HL-60/S4 treated with retinoic acid at 250 ng/mL for 4 days and 3 days (cell line): ENCODE results near the gene REXO1.

ENCODE experiments used
- in situ Hi-C: fragments of 300-500 bp; cut with MboI; formaldehyde crosslinking; loops from 2 replicates; pipeline ENCODE4 v1.7.0; 2022; ENCODE audit warnings: low sequenced_read_pairs

The REXO1 gene

GRCh38 chr19:1849132-1849474 is 820 bp upstream of the REXO1 start:
- in situ Hi-C loops = no loop called here

DNA sequence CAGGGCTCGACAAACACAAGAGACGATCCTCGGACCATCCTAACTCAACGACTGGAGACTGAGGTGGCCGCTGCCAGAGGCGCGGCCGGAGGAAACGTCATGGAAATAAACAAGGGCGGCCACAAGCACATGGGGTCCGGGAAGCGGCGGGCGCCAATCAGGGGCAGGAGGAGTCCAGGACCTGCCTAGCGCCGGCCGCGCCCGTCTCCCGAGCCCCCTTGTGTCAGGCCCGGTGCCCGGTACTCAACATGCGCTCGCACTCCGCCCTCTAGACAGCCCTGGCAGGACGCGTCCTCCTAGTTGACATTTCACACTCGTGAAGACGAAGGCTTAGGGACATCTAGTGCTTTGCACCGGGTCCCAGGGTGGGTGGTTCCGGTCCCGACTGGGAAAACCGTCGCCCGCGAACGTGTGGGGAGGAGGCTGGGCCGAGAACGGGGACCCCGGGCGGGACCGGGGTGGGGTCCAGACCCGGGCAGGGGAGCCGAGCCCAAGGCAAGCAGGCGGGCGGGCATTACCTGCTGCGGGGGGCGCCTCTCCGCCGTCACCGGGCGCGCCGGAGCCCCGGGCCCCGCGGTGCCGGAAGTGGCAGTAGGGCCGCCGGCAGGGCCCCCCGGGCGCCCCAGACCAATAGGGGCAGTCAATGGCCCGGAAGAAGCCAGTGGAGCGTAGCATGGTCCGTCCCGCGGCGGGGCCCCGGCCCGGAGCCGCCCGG is 442 bp downstream of the REXO1 start:
- in situ Hi-C loops = no loop called here

- in situ Hi-C loops = no loop called here
Measured at GRCh38 chr19:1847348-1847683, 967 bp downstream of the REXO1 start.

- in situ Hi-C loops = no loop called here
Measured at GRCh38 chr19:1846517-1847204, 1.6 kb downstream of the REXO1 start.

DNA sequence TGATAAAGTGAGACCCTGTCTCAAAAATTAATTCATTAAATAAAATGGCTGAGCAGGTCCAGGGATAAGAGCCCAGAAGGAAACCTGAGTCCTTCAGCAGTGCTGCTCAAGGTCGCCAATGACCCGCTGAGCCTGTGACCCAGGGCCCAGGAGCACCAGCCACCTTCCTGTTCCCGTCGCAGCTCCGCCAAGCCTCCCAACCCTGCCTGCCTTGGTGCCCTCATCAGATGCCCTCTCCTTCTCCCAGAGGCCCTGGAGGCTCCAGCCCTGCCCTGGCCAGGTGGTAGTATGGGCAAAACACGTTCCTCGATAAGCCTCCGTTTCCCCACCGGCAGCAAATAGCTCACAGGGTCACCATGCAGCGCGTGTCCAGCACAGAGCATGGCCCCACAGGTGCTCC is 2.6 kb downstream of the REXO1 start:
- in situ Hi-C loops = no loop called here

DNA sequence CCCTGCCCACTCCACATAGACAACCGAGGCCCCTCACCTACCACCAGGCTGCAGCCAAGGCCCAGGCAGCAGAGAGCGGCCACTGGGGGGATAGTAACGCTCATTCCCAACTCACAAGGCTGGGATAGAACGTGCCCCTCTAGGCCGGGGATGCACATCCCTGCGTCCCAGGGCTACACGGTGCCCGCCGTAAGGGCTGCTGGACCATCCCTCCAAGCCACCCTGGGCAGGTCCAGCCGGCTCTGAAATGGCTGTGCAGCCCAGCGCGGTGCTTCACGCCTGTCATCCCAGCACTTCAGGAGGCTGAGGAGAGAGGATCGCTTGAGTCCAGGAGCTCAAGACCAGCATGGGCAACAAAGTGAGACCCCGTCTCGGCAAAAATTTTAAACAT is 3.2 kb downstream of the REXO1 start:
- in situ Hi-C loops = no loop called here

- in situ Hi-C loops = no loop called here
Measured at GRCh38 chr19:1844513-1845124, 3.7 kb downstream of the REXO1 start.

- in situ Hi-C loops = no loop called here
Measured at GRCh38 chr19:1843646-1844394, 4.5 kb downstream of the REXO1 start.

GRCh38 chr19:1843116-1843515 is 5.2 kb downstream of the REXO1 start:
- in situ Hi-C loops = no loop called here

GRCh38 chr19:1841209-1841924 is 6.9 kb downstream of the REXO1 start:
- in situ Hi-C loops = no loop called here

DNA sequence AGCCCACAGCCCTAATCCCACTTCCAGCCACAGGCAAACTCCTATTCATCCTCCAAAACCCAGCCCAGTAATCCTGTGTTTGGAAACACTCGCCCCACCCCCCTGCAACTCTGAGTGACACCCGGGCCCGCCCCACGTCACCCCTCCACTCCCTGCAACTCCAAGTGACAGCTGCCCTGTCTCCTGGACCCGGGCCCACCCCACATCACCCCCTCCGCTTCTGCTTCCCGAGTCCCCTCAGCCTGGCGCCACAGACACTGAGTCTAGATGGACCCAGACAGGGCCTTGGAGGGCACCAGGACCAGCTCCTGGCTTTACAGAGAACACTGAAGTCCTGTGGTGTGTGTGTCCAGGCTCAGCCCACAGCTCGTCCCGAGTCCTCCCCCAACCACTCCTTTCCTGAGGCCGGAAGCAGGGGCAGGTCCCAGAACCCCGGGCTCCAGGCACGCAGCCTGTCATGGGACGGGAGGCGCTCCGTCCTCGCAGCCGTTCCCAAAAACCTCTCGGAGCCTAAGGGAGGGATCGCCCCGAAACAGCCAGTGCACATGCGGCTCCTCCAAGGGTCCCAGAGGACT is 7.7 kb downstream of the REXO1 start:
- in situ Hi-C loops = no loop called here

- in situ Hi-C loops = no loop called here
Measured at GRCh38 chr19:1839658-1840540, 8.4 kb downstream of the REXO1 start.

- in situ Hi-C loops = no loop called here
Measured at GRCh38 chr19:1837625-1838105, 10.6 kb downstream of the REXO1 start.

DNA sequence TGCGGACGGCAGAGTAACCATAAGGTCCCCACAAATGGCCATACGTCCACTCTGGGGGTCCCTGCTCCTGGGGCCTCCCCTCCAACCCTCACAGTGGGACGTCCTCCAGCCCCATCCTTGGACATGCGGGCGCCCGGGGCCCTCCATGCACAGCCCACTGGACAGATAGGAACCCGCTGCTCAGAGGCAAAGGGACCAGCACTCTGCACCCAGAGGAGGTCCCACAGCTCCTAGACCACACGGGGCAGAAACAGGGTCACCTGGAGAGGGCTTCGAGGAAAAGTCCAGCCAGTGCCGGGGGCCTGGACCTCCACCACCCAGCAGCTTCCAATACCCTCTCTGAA is 11.1 kb downstream of the REXO1 start:
- in situ Hi-C loops = no loop called here

GRCh38 chr19:1836458-1837221 is 11.6 kb downstream of the REXO1 start:
- in situ Hi-C loops = no loop called here

- in situ Hi-C loops = no loop called here
Measured at GRCh38 chr19:1833540-1833939, 14.7 kb downstream of the REXO1 start.

DNA sequence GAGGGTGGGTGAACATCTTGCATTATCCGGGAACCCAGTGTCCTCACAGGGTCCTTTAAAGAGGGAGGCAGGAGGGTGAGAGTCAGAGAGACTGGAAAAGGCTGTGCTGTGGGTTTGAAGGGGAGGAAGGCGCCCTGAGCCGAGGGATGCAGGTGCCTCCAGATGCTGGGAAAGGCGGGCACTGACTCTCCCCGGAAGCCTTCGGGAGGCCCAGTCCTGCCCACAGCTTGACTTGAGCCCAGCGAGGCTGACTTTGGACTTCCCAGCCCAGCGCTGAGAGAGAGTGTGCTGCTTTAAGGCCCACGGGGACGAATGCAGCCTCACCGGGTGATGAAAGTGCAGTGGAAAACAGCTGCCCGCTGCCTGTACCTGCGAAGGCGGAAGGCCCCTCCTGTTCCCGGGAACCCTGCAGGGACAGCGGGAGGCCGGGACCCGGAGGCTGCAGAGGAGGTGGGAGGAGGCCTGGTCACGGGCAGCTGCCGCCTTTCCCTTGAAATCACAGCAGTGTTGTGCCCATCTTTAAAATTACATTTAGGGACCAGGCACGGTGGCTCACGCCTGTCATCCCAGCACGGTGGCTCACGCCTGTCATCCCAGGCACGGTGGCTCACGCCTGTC is 16.1 kb downstream of the REXO1 start:
- in situ Hi-C loops = no loop called here

- in situ Hi-C loops = no loop called here
Measured at GRCh38 chr19:1830978-1831377, 17.3 kb downstream of the REXO1 start.

GRCh38 chr19:1830568-1830967 is 17.7 kb downstream of the REXO1 start:
- in situ Hi-C loops = no loop called here
